SK-N-SH (cell line): Measurements from ENCODE around the gene ATG16L2.

Experiments used
- EP300 ChIP-seq, 2 experiments: IDR thresholded peaks; 2 replicates each; pipeline versions ENCODE4 v1.4.0 to v1.6.1; 2012; ENCODE audit warnings: borderline replicate concordance in 1 of 2, low read depth in 1 of 2, low read length in 1 of 2
- FOXM1 ChIP-seq: IDR thresholded peaks from 2 replicates; pipeline ENCODE4 v1.4.0; 2012; ENCODE audit warnings: low read depth, mild to moderate bottlenecking
- POLR2AphosphoS5 ChIP-seq: IDR thresholded peaks from 2 replicates; pipeline ENCODE4 v1.6.1; 2012; ENCODE audit warnings: low read depth, low read length
- RFX5 ChIP-seq: IDR thresholded peaks from 2 replicates; pipeline ENCODE4 v1.6.1; 2012; ENCODE audit warnings: mild to moderate bottlenecking, improper control_type of control experiment, low read length
- SMC3 ChIP-seq: IDR thresholded peaks from 2 replicates; pipeline ENCODE4 v1.6.1; 2012; ENCODE audit warnings: low read depth, low read length, improper control_type of control experiment
- TAF1 ChIP-seq: IDR thresholded peaks from 2 replicates; pipeline ENCODE4 v1.6.1; 2012; ENCODE audit warnings: low read depth, mild to moderate bottlenecking, low read length, moderate library complexity, borderline replicate concordance
- TCF12 ChIP-seq: IDR thresholded peaks from 2 replicates; pipeline ENCODE4 v1.4.0; 2012
- TEAD4 ChIP-seq: IDR thresholded peaks from 2 replicates; pipeline ENCODE4 v1.4.0; 2012; ENCODE audit warnings: mild to moderate bottlenecking, borderline replicate concordance; ENCODE audit not compliant: insufficient read depth
- TF ChIP-seq, protein P1 (sequence below): fragments of 150-350 bp; IDR thresholded peaks from 2 replicates; pipeline ENCODE4 v1.6.1; 2017; ENCODE audit warnings: antibody characterized with exemption, low read length, low read depth, borderline replicate concordance
- TF ChIP-seq, protein P2 (sequence below): fragments of 200-600 bp; sonication (generic); IDR thresholded peaks from 2 replicates; pipeline ENCODE4 v1.6.1; 2017; ENCODE audit warnings: antibody characterized with exemption, mild to moderate bottlenecking, moderate library complexity
- TF ChIP-seq, protein P3 (sequence below): IDR thresholded peaks from 2 replicates; pipeline ENCODE4 v1.4.0; 2012; ENCODE audit warnings: low read depth, borderline replicate concordance
- TF ChIP-seq, protein P4 (sequence below): IDR thresholded peaks from 2 replicates; pipeline ENCODE4 v1.4.0; 2012; ENCODE audit warnings: low read depth
- TF ChIP-seq, protein P5 (sequence below): IDR thresholded peaks from 2 replicates; pipeline ENCODE4 v1.6.1; 2012; ENCODE audit warnings: mild to moderate bottlenecking, low read depth, low read length, moderate library complexity
- TF ChIP-seq, protein P6 (sequence below): IDR thresholded peaks from 2 replicates; pipeline ENCODE4 v1.4.0; 2012; ENCODE audit warnings: low read depth, borderline replicate concordance

DNA sequence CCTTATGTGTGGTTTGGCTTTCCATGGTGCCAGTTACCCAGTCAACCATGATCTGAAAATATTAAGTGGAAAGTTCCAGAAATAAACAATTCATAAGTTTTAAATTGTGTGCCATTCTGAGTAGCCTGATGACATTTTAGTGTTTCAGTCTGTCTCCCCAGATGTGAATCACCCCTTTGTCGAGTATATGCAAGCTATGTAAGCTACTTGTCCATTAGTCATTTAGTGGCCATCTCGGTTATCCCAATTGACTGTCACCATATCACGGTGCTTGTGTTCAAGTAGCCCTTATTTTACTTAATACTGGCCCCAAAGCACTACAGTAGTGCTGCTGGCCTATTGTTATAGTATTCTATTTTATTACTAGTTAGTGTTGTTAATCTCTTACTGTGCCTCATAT lies 44.9 kb downstream of the ATG16L2 start:
- no peak for TF ChIP-seq SMC3
- no peak for TF ChIP-seq EP300 (IDR thresholded peaks at IDR 0.05; ENCODE audit: borderline replicate concordance in 1 of 2, low read depth in 1 of 2, low read length in 1 of 2)
- TF ChIP-seq TAF1, result no peak
- TF ChIP-seq, protein P1, sequence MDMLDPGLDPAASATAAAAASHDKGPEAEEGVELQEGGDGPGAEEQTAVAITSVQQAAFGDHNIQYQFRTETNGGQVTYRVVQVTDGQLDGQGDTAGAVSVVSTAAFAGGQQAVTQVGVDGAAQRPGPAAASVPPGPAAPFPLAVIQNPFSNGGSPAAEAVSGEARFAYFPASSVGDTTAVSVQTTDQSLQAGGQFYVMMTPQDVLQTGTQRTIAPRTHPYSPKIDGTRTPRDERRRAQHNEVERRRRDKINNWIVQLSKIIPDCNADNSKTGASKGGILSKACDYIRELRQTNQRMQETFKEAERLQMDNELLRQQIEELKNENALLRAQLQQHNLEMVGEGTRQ, result no peak
- TF ChIP-seq, protein P2, sequence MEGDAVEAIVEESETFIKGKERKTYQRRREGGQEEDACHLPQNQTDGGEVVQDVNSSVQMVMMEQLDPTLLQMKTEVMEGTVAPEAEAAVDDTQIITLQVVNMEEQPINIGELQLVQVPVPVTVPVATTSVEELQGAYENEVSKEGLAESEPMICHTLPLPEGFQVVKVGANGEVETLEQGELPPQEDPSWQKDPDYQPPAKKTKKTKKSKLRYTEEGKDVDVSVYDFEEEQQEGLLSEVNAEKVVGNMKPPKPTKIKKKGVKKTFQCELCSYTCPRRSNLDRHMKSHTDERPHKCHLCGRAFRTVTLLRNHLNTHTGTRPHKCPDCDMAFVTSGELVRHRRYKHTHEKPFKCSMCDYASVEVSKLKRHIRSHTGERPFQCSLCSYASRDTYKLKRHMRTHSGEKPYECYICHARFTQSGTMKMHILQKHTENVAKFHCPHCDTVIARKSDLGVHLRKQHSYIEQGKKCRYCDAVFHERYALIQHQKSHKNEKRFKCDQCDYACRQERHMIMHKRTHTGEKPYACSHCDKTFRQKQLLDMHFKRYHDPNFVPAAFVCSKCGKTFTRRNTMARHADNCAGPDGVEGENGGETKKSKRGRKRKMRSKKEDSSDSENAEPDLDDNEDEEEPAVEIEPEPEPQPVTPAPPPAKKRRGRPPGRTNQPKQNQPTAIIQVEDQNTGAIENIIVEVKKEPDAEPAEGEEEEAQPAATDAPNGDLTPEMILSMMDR, result no peak
- no peak for TF ChIP-seq TEAD4
- TF ChIP-seq, protein P3, sequence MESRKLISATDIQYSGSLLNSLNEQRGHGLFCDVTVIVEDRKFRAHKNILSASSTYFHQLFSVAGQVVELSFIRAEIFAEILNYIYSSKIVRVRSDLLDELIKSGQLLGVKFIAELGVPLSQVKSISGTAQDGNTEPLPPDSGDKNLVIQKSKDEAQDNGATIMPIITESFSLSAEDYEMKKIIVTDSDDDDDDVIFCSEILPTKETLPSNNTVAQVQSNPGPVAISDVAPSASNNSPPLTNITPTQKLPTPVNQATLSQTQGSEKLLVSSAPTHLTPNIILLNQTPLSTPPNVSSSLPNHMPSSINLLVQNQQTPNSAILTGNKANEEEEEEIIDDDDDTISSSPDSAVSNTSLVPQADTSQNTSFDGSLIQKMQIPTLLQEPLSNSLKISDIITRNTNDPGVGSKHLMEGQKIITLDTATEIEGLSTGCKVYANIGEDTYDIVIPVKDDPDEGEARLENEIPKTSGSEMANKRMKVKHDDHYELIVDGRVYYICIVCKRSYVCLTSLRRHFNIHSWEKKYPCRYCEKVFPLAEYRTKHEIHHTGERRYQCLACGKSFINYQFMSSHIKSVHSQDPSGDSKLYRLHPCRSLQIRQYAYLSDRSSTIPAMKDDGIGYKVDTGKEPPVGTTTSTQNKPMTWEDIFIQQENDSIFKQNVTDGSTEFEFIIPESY, result no peak
- TF ChIP-seq, protein P4, sequence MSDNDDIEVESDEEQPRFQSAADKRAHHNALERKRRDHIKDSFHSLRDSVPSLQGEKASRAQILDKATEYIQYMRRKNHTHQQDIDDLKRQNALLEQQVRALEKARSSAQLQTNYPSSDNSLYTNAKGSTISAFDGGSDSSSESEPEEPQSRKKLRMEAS, result no peak
- TF ChIP-seq, protein P5, sequence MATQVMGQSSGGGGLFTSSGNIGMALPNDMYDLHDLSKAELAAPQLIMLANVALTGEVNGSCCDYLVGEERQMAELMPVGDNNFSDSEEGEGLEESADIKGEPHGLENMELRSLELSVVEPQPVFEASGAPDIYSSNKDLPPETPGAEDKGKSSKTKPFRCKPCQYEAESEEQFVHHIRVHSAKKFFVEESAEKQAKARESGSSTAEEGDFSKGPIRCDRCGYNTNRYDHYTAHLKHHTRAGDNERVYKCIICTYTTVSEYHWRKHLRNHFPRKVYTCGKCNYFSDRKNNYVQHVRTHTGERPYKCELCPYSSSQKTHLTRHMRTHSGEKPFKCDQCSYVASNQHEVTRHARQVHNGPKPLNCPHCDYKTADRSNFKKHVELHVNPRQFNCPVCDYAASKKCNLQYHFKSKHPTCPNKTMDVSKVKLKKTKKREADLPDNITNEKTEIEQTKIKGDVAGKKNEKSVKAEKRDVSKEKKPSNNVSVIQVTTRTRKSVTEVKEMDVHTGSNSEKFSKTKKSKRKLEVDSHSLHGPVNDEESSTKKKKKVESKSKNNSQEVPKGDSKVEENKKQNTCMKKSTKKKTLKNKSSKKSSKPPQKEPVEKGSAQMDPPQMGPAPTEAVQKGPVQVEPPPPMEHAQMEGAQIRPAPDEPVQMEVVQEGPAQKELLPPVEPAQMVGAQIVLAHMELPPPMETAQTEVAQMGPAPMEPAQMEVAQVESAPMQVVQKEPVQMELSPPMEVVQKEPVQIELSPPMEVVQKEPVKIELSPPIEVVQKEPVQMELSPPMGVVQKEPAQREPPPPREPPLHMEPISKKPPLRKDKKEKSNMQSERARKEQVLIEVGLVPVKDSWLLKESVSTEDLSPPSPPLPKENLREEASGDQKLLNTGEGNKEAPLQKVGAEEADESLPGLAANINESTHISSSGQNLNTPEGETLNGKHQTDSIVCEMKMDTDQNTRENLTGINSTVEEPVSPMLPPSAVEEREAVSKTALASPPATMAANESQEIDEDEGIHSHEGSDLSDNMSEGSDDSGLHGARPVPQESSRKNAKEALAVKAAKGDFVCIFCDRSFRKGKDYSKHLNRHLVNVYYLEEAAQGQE, result no peak
- TF ChIP-seq, protein P6, sequence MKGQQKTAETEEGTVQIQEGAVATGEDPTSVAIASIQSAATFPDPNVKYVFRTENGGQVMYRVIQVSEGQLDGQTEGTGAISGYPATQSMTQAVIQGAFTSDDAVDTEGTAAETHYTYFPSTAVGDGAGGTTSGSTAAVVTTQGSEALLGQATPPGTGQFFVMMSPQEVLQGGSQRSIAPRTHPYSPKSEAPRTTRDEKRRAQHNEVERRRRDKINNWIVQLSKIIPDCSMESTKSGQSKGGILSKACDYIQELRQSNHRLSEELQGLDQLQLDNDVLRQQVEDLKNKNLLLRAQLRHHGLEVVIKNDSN, result no peak
- TF ChIP-seq RFX5, result no peak
- TF ChIP-seq FOXM1, result no peak
- no peak for TF ChIP-seq TCF12
- TF ChIP-seq POLR2AphosphoS5, result no peak
